ENCODE data around the gene UGP2. TPM values are rescaled to one million over a fixed set of nuclear protein-coding genes. Genes with fewer than 3 reads are reported as not detected.
"Not testable (repeated sequence)": the region's sequence is repeated elsewhere in the genome, so short reads cannot be mapped to it uniquely, and the experiment has no call there.

Gene UGP2
- polyA plus RNA-seq, 10 donors: 231 to 438 (median 339) TPM

GRCh38 chr2:63834401-63834800 is 7.3 kb upstream of the UGP2 start:
- DNase-seq: no peak

- DNase-seq: no peak
These were observed 4.6 kb upstream of the UGP2 start for GRCh38 chr2:63837036-63837594.

GRCh38 chr2:63840081-63840784 is 1.5 kb upstream of the UGP2 start:
- no peak for DNase-seq

- peak; percentile 97 to 99 (median 98) for DNase-seq
These were observed 877 bp upstream of the UGP2 start for GRCh38 chr2:63840785-63841253.

GRCh38 chr2:63842149-63843061 is 709 bp downstream of the UGP2 start:
- peak; percentile 47 to 80 (median 58) for DNase-seq

- DNase-seq: peak in 1 of 3 donors; percentile 31
These were observed 1.4 kb downstream of the UGP2 start for GRCh38 chr2:63843093-63843492.

GRCh38 chr2:63843791-63844190 is 2.1 kb downstream of the UGP2 start:
- DNase-seq: no peak

GRCh38 chr2:63844616-63845015 is 2.9 kb downstream of the UGP2 start:
- no peak for DNase-seq

- DNase-seq: no peak
These were observed 4.2 kb downstream of the UGP2 start for GRCh38 chr2:63845866-63846265.

GRCh38 chr2:63846487-63846886 is 4.8 kb downstream of the UGP2 start:
- DNase-seq: peak in 2 of 3 donors; percentile 30 to 34

- DNase-seq: not testable (repeated sequence)
These were observed 5.9 kb downstream of the UGP2 start for GRCh38 chr2:63847571-63847970.

- DNase-seq: peak in 1 of 3 donors; percentile 31
These were observed 7.9 kb downstream of the UGP2 start for GRCh38 chr2:63849381-63850203.

GRCh38 chr2:63850204-63850571 is 8.5 kb downstream of the UGP2 start:
- DNase-seq: no peak

GRCh38 chr2:63850649-63851048 is 9.0 kb downstream of the UGP2 start:
- DNase-seq: no peak

GRCh38 chr2:63851691-63852311 is 10.1 kb downstream of the UGP2 start:
- DNase-seq: no peak

GRCh38 chr2:63853527-63854310 is 12.0 kb downstream of the UGP2 start:
- no peak for DNase-seq

- no peak for DNase-seq
These were observed 14.0 kb downstream of the UGP2 start for GRCh38 chr2:63855418-63856302.

- DNase-seq: no peak
These were observed 14.6 kb downstream of the UGP2 start for GRCh38 chr2:63856303-63856603.

GRCh38 chr2:63858291-63858690 is 16.6 kb downstream of the UGP2 start:
- no peak for DNase-seq

Data from muscle of back (tissue), 11 donors.